HG02973 (cell line): ENCODE data around the gene RYR2.
"Not testable (repeated sequence)": the region's sequence is repeated elsewhere in the genome, so short reads cannot be mapped to it uniquely, and the experiment has no call there.

Experiments
- ATAC-seq: cut with Tn5 transposase; IDR thresholded peaks from one replicate; pipeline ENCODE4 v1.9.1; 2021; ENCODE audit warnings: moderate library complexity; ENCODE audit not compliant: unreplicated experiment

RYR2 gene

DNA sequence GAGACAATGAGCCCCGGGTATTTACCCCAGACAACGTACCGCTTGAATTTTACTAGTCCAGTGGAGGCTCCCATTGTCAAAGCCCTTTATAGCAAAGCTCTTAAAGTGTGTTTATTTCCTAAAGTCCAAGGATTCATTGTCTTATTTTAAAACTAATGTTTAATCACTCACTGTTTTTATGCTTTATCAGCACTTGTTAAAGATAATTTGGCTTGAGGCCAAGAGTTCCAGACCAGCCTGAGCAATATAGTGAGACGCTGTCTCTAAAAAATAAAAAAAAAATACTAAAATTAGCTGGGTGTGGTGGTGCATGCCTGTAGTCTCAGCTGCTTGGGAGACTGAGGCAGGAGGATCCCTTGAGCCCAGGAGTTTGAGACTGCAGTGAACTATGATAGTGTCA is 202.8 kb downstream of the RYR2 start:
- no peak for ATAC-seq

DNA sequence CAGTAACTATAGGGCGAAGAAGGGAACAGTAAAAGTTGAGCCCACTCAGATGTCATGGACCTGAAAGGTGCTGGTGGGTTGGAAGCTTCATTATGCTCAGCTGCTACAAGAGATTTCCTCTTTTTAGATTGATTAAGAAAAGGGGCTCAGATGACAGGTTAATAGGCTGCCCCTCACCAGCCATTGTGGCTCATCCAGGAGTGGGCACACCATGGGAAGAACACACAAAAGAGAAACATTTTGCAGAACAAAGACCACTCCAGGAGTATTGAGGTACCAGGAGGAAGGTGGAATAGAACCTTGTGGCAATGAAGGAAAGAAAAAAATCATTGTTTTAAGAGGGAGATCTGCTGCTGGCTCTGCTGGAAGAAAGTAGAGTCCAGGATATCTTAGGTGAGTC is 205.5 kb downstream of the RYR2 start:
- ATAC-seq = no peak

DNA sequence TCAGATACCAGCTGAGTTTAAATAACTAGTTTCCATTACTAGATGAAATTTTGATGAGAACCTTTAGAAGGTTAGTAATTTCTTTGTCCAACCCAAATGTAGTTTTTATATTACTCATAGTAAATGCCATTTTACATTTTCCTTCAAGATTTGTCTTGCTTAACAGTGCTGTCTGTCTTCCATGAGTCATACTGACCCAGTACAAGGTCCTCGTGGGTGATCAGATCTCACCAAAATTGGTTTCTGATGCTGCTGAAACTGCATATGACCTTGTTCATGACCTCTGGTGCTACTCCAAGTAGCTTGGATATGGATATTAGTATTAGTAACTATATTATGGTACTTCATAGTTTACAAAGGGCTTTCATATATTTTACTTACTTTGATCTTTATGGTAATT is 207.1 kb downstream of the RYR2 start:
- ATAC-seq = no peak

DNA sequence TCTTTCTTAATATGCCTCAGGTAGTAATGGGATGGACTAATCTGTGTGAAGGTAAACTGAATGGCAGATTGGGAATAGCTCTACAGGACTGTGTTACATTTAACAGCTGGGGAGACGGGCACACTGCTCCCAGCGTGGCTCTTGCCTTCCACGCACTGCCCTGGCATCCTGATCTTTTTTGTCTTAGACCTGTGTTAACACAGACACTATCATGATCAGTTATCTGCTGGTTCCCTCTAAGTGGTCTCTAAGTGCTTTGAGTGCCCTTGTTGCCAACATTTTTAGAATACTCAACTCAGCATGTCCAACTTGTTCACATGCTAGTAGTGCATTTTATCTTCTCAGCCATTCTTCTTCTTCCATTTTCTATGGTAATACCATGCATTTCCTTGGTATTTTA is 208.1 kb downstream of the RYR2 start:
- no peak for ATAC-seq

DNA sequence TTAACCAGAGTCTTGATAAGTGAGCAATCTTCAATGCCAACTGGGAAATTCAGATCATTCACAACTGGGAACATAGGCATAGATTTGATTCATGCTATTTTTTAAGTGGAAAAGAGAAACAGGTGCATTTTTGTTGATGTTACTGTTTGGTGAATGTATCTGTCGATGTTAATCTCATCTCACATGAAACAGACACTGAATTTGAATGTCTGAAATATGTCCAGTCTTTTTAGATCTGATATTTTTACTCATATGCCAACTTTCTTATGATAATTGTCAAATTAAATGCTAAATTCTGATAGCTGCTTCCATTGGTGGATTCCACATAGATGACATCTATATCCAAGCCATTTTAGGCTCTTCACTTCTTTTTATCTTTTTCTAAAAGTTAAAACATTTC is 213.1 kb downstream of the RYR2 start:
- ATAC-seq = no peak

GRCh38 chr1:237258871-237259270 is 216.9 kb downstream of the RYR2 start:
- no peak for ATAC-seq

- ATAC-seq = no peak
Measured at GRCh38 chr1:237261198-237261597, 219.2 kb downstream of the RYR2 start.

GRCh38 chr1:237267743-237268142 is 225.8 kb downstream of the RYR2 start:
- no peak for ATAC-seq

DNA sequence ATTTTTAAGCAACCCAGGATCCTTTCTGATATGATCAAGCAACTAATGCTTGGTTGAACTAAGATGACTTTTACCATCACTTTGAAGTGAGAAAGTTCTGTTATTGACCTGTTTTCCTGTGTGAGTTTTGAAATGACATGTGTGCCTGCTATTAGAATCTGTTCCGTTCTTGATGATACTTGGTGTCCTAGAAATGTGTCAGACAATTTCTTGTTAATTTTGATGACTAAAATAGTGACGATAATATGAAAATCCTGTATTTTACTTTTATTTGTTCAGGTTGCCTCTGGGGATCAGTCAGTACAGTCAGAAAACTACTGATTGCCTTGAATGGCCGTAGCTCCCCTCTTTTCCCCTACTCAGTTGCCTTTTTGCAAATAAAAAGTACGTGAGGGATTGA is 228.0 kb downstream of the RYR2 start:
- peak; percentile 68 for ATAC-seq

DNA sequence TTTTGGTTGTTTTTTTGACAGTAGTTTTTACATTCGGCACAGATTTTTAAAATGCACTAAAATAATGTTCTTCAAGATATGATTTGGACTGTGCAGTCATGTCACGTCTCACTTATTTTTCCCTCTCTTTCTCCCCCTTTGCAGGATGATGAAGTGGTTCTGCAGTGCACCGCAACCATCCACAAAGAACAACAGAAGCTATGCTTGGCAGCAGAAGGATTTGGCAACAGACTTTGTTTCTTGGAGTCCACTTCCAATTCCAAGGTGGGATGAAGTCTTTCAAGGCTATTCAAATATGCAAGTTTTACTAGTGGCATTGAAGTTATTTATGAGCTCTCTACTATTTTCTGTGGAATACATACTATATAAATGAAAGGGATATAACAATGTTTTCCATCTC is 228.4 kb downstream of the RYR2 start:
- no peak for ATAC-seq

DNA sequence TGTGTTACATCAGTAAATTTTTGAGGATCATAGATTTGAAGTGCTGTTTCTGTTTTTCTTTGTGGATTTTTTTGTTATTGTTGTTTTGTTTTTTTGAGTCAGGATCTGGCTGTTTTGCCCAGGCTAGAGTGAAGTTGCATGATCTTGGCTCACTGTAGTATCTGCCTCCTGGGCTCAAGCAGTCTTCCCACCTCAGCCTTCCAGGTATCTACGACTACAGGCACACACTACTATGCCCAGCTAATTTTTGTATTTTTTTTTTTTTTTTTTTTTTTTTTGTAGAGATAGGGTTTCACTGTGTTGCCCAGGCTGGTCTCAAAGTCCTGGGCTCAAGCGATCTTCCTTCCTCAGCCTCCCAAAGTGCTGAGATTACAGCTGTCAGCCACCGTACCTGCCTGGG is 236.0 kb downstream of the RYR2 start:
- ATAC-seq = not testable (repeated sequence)

DNA sequence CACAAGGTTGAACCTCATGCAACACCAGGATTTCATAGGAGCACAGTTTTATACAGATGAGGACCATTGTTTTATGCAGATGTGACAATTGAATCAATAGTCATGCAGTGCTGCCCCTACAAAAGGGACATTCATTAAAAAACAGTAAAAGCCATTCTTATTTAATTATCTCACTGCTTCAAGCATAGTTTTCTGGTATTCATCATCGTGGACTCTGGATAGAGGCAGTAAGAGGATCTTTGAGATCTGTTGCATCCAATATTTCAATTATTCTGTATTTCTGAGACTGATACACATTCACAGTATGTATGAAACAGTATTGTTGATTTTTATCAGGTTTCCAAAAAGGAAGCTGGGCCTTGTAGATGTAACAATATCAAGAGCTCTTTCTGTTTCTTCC is 237.6 kb downstream of the RYR2 start:
- ATAC-seq = no peak

DNA sequence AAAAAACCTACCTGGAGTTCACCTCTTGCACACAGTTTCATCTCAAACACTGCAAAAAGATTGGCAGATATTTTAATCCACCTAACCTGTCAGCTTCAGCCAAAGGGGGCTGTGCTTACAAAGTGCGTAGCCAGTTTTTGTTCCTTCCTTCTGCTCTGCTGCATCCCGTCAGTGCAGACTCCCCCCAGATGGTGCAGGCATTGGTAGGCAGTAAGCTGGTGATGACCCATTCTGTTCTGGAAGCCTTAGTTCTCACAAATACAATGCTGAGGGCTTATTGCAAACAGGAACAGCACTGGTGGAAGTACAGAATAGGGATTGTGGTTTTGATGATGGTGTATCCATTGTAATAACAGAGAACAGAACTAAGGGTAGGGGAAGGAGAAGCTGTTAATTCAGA is 239.5 kb downstream of the RYR2 start:
- no peak for ATAC-seq

DNA sequence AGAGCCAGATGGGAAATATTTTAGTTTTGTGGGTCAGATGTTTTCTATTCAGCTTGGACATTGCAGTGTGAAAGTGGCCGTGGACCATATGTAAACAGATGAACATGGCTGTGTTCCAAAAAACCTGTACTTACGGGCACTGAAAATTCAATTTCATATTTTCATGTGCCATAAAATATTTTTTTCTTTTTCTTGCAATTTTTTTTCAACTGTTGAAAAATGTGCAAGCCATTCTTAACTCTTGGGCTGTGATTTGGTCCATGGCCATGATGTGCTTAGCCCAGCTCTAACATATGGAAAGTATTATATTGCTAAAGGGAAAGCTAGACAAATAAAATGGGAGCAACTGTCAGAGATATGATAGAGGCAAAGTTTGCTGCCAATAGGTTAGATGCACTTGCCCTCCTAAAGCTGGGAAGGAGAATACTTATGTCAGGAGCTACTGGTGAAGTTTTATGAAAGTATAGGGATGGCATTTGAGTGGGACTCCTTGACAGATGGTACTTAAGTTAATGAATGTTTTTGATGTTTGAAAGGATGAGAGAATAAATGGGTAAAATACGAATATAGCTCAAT is 240.3 kb downstream of the RYR2 start:
- no peak for ATAC-seq

GRCh38 chr1:237287876-237288521 is 246.0 kb downstream of the RYR2 start:
- no peak for ATAC-seq

DNA sequence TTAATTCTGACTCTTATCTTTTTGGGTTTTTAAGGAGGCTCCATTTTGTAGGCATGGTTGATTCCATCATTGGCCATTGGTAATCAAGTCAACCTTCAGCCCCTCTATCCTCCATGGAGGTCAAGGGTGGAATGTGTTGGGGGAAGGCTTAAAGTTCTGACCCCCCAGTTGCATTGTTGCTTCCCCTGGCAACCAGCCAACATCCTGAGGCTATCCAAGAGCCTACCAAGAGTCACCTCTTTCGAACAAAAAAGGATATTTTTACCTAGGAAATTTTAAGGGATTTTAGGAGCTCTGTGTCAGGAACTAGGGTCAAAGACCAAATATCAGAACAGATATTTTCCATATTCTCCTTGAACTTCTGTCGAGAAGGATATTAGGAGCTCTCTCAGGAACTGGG is 251.8 kb downstream of the RYR2 start:
- ATAC-seq = no peak

DNA sequence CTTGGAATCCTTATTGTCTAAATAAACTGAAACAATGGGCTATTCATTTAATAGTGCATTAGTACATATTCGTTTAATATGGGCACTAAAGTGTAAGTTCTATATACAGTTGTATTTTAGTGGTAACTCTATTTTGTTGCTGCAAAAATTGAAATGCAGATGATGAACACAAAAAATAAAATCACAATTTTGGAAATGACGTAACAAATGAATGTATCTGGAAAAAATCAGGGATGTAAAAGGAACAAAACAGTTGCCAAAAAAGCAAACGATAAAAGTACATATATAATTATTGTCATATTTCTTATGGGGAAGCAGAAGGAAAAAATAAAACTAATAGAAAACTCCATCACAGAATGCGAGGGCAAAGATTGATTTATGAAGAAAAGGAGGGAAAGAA is 254.9 kb downstream of the RYR2 start:
- ATAC-seq = no peak

DNA sequence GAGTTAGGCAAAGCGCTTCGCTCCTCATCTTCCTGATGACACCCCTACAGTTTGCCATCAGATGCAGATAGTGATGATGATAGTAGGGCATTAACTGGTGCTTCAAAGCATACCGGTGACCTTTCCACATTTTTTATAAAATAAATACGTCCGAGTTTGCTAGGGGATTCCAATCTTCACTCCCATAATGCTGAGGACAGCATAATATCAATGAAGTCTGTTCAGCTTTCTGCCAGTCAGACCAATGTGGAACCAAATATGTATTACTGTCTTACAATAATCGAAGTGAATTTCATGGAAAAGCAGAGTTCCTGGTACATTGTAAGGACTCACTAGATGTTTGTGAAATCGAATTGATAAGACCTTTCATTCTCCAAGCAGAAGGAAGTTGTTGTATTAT is 258.7 kb downstream of the RYR2 start:
- ATAC-seq = no peak

DNA sequence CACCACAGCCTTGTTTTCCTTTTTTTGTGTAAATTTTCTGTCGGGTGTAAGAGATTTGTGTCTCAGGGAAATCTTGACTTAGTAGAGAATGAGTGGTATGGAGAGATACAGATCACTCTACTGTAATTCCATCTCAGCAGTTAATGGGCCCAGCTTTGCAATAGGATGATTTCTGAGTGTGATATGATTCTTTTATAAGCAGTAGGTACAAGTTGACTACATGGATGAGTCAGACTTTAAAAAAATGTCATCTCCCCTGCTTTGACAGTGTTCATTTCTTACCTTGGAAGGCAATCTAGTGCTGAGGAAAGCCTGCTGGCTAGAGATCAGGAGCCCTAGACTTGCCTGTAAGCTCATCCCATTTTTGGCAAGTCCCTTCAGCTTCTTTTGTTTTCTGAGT is 261.9 kb downstream of the RYR2 start:
- ATAC-seq = no peak

DNA sequence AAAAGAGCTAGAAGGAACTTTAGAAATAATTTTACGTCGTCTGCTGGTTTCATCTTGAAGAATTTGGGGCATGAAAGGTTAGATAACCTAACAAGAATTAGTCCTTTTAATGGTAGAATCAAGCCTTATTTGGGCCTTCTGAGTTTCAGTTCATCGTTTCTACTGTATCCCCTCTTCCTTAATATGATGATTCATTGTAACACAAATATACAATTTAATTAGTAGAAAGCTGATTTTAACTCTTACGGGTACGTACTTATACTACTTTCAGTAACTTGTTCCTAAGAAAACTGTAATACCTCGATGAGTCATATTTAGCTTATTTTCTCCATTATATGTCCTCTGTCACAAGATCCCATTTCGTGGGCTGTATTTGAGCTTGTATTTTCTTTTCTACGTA is 264.7 kb downstream of the RYR2 start:
- ATAC-seq = no peak

GRCh38 chr1:237309595-237310118 is 267.7 kb downstream of the RYR2 start:
- ATAC-seq = no peak

DNA sequence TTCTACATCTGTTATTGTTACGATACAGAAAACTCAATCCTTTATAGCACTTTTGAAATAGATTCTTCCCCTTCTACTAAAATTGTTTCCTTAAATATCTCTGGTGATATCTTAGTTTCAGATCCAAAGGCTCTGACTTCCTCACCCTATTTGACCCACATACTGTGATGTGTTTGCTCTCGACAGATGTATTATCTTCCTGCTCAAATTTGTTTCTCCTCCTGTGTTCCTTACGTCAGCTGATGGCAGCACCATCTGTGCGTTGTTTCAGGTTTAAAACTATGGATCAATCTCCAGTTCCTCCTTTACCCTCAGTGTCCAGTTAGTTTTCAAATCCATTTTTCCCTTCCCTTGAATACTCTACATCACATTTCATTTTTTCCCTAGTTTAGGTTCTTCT is 274.4 kb downstream of the RYR2 start:
- no peak for ATAC-seq

DNA sequence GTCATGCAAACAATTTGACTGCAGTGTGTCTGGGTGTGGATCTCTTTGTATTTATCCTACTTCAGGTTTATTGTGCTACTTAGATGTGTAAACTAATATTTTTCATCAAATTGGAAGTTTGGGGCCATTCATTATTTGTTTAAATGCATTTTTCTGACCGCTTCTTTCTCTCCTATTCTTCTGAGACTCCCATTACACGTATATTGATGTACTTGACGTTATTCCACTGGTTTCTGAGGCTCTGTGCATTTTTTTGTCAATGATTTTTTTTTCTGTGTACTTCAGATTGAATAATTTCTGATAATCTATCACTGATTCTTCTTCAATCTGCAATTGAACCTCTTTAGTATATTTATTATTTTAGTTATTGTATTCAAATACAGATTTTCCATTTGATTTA is 276.8 kb downstream of the RYR2 start:
- no peak for ATAC-seq
